ENCODE measurements around the gene GUCY2F.

Gene GUCY2F

DNA sequence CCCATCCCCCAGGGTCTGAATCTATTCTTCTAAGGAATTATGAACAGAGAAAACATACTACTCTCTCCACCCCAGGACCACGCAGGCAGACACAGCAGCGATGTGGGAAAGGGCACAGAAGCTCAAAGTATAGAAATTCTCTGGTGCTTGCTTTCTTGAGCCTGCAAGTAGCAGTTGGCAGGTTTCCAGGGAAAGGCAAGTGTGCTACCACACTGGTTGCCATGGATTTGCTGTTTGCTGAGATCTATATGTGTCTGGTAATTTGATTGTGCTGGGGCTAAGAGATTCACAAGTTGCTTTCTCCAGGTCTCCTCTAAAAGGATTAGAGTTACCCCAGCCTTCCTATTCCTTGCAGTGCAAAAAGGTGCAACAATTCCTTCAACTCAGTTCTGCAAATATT lies 83.1 kb downstream of the GUCY2F start:
- in situ Hi-C loops (cut with MboI; ENCODE audit: low sequenced_read_pairs), result no loop called here

DNA sequence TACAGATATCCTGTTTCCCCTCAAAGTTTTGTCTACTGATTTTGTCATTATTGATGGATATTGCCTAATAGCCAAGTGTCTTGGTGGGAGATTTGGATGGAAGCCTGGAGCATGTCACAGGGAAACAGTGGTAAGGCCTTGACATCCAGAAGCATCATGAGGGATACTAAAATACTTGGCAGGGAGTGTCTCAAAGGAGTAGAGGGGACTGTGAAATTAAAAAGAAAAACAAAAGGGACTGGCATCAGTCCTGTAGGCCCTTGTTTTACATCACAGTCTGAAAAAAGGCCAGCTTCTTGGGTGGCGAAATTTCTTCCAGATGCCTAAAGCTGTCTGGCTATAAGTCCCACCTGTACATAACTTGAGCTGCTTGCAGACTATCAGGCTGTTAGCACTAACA lies 83.8 kb downstream of the GUCY2F start:
- in situ Hi-C loops (cut with MboI; ENCODE audit: low sequenced_read_pairs), result no loop called here

DNA sequence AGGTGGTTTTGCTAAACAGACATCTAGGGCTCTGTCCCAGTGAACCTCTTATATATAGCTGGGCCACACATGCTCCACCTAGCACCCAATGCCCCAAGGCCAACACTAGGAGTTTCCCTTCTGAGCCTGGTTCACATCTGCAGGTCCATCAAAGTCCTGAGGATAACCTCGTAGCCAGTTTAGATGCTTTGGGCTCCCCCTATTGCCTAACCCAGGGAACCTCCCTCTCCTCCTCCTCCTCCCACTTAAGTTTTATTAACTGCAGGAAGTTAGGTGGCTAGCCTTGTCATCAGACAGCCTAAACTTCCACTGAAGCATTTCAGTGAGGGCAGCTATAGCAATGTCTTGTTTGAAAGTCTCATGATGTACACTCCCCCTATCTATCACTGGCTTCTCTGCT lies 88.0 kb downstream of the GUCY2F start:
- in situ Hi-C loops (cut with MboI; ENCODE audit: low sequenced_read_pairs), result no loop called here

DNA sequence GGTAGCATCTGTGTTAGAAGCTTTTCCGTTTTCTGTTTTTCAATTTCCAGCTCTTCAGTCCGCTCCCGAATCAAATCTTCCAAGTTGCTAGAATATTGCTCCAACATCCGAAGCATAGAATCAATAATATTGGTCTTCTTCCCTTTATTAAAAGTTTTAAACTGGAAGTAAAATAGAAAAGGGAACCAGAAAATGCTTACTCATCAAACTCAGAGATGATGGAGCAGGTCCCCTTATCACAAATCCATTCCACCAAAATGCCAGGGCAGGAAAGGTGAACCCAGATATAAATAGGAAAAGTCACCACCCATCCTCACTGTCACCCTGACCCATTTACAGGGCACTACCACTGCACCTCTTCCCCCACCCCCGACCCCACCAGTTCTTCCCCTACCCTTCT lies 89.0 kb downstream of the GUCY2F start:
- in situ Hi-C loops (cut with MboI; ENCODE audit: low sequenced_read_pairs), result no loop called here

DNA sequence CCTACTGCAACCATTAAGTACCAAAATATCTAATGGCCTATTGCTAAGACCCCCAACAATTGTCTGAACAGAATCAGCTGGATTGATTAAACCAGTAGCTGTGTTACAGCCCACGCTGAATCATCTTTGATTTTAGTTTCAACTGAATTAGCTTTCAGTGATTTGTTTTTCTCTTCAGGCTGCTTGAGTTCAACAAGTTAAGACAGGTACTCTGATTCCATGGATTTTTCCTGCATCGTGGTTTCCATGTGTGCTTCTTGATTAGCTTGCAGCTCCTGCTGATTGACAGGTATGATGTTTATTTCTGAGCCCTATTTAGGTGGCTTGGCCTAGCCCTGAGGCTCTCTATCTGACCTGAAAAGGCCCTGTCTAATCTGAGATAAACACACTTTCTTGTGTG lies 91.3 kb downstream of the GUCY2F start:
- in situ Hi-C loops (cut with MboI; ENCODE audit: low sequenced_read_pairs), result no loop called here

DNA sequence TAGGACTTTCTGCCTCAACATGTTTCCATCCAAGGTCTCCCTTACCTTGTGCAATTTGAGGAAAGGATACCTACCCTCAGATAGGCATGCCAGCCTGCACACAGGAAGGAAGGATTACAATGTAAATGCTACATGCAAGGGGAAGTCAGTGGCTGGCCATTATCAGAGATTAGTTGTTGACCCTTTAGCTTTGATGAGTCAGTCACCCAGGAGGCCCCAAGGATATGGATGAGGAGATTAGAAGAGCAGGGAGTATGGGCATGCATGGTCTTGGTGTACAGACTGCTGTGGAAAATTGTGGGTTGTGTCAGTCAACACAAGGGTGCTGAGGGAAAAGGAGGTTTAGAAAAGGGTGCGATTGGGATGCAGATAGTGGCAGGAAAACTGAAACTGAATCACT lies 92.0 kb downstream of the GUCY2F start:
- in situ Hi-C loops (cut with MboI; ENCODE audit: low sequenced_read_pairs), result no loop called here

DNA sequence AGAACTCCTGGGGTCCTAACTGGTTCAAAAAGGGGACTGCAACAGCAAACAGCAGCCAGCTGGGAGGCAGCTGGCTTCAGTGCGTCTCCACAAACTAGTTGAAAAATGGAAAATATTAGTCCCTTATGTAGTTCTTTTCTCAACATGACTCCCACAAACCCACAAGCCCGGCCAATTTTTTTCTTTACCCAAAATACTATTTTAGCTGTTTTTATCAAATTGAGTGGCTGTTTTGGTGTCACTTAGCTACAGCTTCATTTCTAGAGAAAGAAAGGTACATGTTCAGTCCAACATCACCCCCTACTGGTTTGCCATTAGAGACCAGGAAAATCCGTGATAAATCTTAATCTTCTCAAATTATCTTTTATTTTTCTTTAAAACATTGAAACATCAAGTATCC lies 97.2 kb downstream of the GUCY2F start:
- in situ Hi-C loops (cut with MboI; ENCODE audit: low sequenced_read_pairs), result no loop called here

DNA sequence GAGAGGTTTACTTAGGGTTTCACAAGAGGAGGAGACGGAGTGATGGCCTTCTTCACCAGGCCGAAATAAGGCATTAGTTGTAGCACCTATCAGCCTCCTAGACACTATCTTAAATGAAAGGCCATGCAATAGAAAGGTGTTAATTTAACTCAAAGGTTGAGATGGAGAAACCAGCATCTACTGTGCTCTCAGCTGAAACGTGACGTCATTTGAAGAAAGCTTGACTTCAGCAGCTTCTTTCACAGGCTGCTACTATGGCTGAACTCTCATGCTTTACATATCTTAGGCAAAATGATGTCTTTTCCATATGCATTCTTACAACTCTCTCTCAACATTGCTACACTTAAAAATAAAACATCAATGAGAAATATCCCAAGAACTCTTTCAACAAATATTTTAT lies 99.6 kb downstream of the GUCY2F start:
- in situ Hi-C loops (cut with MboI; ENCODE audit: low sequenced_read_pairs), result no loop called here

DNA sequence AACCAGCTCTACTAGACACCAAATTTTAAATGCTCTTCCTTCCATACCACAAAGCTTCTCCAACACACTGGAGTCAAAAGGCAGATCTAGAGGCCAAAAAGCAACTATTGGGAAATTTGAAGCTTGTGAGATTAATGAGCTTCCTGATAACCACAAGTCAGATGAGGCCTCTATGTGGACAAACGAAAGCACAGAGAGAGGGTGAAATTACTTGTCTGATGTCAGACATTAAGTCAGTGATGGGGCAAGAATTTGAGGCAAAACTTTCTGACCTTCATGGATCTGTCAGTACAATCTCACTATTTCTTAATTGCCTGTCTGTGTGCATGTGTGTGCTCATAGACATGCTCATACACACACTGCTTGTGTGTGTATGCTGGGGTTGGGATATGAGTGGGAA lies 103.6 kb downstream of the GUCY2F start:
- in situ Hi-C loops (cut with MboI; ENCODE audit: low sequenced_read_pairs), result no loop called here

DNA sequence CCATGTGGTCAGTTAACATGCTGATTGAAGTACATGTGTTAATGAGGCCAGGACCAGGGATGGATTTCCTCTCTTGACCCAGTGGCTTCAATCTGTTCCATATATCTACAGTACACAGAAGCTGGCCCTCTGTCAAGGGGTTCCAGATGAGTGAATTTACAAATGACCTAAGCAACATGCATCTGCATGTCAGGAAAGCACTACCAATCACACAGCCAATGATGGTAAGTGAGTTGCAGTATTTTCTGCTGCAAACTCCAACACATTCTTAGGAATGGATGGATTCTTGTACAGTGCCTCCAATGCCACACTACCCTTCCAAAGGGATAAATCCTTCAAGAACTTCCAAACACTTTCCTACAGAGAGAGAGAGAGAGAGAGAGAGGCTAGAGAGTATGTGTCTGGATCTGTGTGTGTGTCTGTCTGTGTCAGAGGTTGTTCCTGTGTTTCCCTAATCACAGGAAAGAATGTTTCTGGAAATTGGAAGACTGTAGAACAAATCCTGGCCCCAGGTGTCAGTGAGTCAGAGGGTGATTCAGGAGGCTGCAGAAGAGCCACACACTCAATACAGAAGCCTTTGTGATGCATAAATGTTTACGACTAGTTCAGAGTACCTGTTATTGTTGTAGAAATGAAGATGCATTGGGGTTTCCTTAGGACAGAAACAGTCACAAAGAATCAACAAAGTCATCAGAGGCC lies 107.5 kb downstream of the GUCY2F start:
- in situ Hi-C loops (cut with MboI; ENCODE audit: low sequenced_read_pairs), result no loop called here

DNA sequence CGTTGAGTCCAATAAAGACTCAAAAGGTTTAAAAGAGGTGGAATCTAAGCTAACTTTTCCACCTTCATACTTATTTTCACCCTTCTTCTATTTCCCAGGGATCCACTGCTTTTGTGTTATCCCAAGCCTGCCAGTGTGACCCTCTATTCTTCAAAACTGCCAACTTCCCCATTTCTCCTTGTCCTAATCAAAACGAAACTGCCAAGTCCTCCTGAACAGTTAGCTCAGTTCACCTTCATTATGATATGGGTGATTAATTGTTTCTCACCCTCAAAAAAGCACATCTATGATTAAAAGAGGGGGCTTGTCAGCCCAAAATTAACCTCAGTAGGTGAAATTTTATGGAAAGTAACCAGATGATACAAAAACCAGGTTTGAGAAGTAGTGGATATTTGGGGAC lies 108.4 kb downstream of the GUCY2F start:
- in situ Hi-C loops (cut with MboI; ENCODE audit: low sequenced_read_pairs), result no loop called here

DNA sequence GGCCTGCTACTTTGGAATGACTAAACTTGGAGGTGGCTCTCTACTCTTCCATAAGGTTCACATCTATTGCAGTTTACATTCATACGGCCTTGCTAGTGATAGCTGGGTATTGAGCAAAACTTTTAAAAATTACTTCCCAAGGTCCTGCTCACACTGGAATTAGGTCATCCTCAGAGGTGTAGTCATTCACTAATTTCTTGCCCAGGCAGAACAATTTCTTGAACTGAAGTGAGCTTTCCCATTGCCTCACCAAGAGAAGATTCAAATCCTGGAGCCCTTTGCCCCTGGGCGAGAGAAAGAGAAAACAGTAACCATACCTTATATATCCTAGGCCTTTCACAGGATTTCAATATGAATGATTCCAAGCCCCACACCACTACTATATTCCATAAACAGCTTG lies 109.2 kb downstream of the GUCY2F start:
- in situ Hi-C loops (cut with MboI; ENCODE audit: low sequenced_read_pairs), result no loop called here

DNA sequence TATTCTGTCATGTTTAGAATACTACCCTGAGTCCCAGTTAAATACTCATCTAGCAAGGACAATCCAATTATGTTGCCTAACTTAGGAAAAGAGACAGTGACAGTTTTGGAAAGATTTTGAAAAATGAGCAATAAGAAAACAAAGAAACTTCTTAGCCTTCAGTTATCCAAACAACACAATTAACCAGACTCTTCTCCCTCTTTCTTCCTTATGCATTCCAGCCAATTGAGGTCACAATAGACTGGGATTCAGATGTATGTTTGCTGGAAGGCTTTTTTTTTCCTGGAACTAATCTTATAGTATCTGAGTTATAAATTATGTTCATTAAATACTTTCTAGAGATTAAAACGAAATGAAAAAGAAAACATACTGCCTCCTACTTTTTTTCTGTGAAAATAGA lies 109.6 kb downstream of the GUCY2F start:
- in situ Hi-C loops (cut with MboI; ENCODE audit: low sequenced_read_pairs), result no loop called here

DNA sequence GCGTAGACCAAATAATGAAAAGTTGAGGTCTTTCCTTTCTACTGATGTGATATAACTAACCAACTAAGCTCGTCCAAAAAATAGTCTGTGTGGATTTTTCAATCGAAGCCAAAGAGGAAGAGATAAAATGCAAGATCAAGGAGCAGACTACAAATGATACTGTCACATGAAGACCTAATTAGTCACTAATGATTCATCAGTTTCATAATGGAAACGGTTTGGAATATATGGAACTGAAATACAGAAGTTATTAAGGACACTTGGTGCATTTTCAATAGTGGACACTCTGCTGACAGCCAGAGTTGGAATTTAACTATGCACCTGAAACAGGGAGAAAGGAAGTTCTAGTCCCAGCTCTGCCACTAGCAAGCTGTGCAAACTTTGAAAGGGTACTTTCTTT lies 119.8 kb downstream of the GUCY2F start:
- in situ Hi-C loops (cut with MboI; ENCODE audit: low sequenced_read_pairs), result no loop called here

DNA sequence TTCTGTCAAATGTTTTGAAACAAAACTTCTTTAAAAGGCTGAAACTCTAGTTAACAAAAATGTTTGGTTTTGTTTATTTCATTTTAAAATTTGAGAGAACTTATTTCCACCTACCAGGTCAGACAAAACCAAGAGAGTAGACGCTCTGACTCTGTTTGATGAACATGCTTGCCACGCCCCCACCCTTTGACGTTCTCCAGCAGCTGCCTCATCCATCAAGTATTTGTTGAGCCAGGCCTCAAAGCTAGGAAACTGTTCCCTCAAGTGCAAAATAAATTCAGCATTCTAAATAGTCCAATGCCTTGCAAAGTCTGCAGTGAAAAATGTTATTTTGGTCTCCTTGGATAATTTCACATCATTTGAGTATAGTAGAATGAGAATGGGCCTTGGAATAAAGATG lies 121.6 kb downstream of the GUCY2F start:
- in situ Hi-C loops (cut with MboI; ENCODE audit: low sequenced_read_pairs), result no loop called here

DNA sequence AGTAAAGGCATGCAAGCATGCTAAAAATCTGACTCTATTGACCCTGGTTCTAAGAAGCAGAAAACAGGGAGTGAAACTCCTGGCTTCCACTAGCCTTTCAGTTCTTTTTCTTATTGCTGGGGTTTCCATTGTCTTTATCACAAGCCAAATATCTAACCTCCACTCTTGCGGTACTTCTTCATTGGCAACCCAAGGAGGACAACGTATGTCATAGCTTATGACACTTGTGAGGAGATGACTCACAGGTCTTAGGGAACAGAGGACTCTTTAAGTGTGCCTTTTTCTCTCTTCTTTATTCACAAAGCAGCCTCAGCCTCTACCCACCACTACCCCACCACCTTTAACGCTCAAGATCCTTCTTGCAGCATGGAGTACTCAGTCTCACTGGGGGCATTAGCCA lies 124.2 kb downstream of the GUCY2F start:
- in situ Hi-C loops (cut with MboI; ENCODE audit: low sequenced_read_pairs), result no loop called here

DNA sequence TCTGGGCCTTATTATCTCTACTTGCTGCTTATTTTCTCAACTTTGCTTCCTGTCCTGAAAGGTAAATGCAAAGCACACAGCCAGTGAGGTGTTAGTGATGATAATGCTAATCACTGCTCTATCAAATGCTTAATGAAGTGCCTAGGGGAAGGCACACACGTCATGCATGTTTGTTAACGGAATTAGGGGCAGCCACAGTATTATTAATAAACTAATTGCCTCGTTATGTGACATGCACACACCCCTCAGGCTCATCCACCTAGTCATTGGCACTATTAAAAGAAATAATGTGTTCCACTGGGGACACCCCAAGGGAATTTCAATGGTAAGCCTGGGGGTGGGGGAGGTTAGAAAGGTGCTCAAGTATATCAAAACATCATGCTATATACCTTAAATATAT lies 125.2 kb downstream of the GUCY2F start:
- in situ Hi-C loops (cut with MboI; ENCODE audit: low sequenced_read_pairs), result no loop called here

DNA sequence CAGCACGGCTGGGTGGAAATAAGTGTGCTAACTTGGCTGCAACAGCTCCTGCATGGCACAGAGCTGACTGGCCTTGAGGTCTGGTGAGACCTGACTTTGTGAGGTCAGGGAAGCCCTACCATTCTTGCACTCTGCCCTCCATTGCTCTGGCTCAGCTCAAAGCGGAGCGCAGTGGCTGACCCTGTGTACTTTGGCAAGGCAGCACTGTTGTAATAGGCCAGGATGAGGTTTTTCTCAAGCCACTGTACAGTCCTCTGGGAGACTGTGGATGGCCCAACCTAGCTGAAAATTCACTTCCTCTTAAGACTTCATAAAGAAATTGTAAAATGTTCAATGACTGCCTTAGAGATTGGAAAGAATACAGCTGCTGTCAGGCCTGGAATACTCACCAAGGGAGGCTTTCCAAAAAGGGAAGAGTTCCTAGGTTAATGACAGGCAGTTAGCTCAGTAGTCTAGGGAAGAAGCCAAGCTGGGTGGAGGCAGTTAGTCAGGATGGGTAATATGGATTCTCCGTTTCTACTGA lies 129.8 kb downstream of the GUCY2F start:
- in situ Hi-C loops (cut with MboI; ENCODE audit: low sequenced_read_pairs), result no loop called here

DNA sequence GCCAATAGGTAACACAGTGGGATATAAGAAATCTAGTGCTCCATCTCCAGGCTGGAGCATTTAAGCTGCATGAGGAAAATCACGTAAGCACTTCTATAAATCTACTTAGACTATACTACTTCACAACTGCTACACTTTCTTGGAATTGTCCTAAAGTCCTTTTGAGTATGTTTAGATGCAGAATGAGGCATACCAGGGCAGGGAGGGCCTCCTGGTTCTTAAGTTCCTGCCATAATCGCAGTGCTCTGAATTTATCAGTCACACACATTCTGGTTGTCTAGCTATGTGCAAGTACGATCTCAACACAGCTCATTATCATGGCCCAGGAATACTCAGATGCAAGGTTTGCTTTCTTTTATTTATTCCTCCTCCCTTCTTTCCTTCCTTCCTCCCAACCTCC lies 130.3 kb downstream of the GUCY2F start:
- in situ Hi-C loops (cut with MboI; ENCODE audit: low sequenced_read_pairs), result no loop called here

DNA sequence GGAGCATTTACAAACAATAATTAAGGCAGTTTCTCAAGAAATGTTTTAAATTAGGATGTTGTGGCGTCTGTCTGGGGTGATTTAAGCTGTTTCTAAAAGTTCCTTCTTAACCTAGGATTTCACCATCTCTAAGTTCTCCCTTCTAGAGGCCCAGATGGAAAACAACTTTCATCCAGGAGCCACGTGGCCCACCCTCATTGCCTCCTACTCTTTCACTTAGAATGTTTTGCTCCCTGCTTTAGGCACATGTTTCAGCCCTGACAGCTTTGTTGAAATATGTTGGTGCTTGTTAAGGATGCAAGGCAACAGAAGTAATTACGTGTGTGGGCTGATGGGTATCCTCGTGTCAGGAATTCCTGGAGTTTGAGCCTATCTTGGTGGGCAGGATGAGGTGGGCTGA lies 131.3 kb downstream of the GUCY2F start:
- in situ Hi-C loops (cut with MboI; ENCODE audit: low sequenced_read_pairs), result no loop called here

DNA sequence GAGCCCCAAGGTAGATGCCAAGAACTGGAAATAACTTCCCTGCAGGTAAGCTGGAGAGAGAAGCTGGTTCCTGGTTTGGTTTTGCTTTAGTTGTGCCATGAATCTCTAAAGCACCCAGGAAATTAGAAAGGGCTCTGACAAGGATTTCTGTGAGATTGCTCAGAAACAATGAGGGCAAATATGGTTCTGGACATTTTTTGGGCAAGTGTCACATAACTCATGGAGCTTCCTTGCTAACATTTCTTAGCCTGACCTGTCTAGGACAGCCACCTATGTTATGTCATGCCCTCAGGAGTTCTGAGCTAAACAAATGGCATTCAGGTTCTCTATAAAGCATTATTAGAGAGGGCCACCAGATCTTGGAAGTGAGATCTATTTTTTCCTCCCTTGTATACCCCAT lies 131.8 kb downstream of the GUCY2F start:
- in situ Hi-C loops (cut with MboI; ENCODE audit: low sequenced_read_pairs), result no loop called here

DNA sequence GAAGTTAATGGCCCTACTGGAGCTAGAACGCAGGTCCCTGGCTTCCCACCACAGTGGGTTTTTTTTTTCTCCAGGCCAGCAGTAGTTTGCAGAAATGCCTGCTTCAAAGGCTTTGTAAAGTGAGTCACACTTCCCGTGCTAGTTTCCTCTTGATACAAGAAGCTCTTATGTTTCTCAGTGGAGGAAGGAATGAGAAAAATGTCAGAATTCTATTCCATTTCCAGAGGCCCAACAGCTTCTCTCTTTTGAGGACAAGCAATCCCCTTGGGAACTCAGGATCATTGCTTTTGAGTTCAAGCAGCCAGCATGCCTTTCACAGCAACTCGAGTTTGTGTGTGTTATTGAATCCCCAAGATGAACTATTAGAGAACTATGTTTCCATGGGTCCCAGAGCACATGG lies 134.3 kb downstream of the GUCY2F start:
- in situ Hi-C loops (cut with MboI; ENCODE audit: low sequenced_read_pairs), result no loop called here

DNA sequence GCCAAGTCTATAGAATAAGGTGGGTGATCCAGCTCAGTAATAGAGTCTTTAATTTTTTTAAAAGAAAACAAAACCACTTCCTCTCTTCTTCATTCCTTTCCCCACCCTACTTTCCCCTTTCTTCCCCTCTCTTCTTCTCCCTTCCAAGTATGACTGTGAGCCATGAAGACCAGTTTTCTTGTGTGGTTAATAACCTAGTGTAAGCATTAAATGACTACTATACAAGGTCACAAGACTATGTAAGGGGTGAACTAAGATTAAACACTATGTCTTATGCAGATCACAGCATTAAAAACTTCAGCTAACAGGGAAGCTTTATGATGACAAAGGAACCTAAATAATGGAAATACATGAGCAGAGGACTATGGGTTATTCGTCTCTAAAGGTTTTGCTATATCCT lies 135.4 kb downstream of the GUCY2F start:
- in situ Hi-C loops (cut with MboI; ENCODE audit: low sequenced_read_pairs), result no loop called here
